Measurements from ENCODE around the gene ZNF24. TPM values are rescaled to one million over a fixed set of nuclear protein-coding genes. Genes with fewer than 3 reads are reported as not detected.
A peak's percentile ranks its signal among the peaks of the same experiment; 100 is the strongest.

The ZNF24 gene
- total and polyA plus RNA-seq, 4 donors = 14.3 to 67.9 (median 31.7) TPM

DNA sequence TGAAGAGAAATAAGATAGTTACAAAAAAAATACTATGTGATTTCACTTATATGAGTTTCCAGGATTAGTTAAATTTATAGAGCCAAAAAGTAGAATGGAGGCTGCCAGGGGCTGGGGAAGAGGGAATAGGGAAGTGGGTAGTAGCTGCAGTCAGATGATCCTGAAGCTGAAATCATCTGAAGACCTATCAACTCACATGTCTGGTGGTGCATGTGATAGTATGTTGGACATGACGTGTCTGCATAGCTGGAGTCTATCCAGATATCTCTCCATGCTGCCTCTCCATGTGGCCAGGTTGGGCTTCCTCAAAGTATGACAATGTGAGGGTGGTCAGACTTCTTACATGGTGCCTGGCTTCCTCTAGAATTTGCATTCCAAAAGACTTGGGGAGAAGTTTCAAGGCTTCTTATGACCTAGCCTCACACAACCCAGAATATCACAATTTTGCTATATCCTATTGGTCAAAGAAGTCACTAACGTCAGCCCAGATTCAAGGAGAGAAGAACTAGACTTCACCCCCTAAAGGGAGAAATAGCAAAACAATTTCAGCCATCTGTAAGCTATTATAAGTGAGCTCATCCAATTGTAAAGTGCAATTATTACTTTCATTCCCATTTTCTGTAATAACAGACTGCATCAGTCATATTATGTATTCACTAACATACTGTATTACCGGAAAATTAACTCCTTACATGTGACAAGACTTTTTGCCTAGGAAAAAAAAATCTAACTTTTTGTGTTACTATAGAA is 46.9 kb upstream of the ZNF24 start:
- DNase-seq (no peak), ATAC-seq (ENCODE audit: insufficient read depth, low FRiP score) (no peak)
- peaks cover 0 to 12% (median 0%) of the 10 kb centered on the region in 3 donors for H3K27me3 ChIP-seq (ENCODE audit: control insufficient read depth in 3 of 3, insufficient read depth in 3 of 3, low read length in 2 of 3)
- H3K4me1 ChIP-seq (ENCODE audit: control insufficient read depth in 5 of 5, insufficient read depth in 5 of 5, low read length in 5 of 5) = no peaks in the 10 kb centered on the region
- TF ChIP-seq, protein P1, sequence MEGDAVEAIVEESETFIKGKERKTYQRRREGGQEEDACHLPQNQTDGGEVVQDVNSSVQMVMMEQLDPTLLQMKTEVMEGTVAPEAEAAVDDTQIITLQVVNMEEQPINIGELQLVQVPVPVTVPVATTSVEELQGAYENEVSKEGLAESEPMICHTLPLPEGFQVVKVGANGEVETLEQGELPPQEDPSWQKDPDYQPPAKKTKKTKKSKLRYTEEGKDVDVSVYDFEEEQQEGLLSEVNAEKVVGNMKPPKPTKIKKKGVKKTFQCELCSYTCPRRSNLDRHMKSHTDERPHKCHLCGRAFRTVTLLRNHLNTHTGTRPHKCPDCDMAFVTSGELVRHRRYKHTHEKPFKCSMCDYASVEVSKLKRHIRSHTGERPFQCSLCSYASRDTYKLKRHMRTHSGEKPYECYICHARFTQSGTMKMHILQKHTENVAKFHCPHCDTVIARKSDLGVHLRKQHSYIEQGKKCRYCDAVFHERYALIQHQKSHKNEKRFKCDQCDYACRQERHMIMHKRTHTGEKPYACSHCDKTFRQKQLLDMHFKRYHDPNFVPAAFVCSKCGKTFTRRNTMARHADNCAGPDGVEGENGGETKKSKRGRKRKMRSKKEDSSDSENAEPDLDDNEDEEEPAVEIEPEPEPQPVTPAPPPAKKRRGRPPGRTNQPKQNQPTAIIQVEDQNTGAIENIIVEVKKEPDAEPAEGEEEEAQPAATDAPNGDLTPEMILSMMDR (IDR thresholded peaks at IDR 0.05; ENCODE audit: control extremely low read depth, extremely low read depth) = no peak
- H3K36me3 ChIP-seq (ENCODE audit: control insufficient read depth in 4 of 4, insufficient read depth in 4 of 4, low read length in 4 of 4) = no peaks in the 10 kb centered on the region
- no peak overlapping the region for H3K9ac ChIP-seq (ENCODE audit: insufficient read depth in 1 of 2, low read length in 2 of 2)
- WGBS, 2 donors = 59 to 72% methylated on average over 3 of the region's 3 CpGs
- no peak overlapping the region for H3K4me3 ChIP-seq
- no peak overlapping the region for H3K27ac ChIP-seq (ENCODE audit: low read depth in 1 of 2, low read length in 1 of 2)
- H3K9me3 ChIP-seq (ENCODE audit: control insufficient read depth in 4 of 4, insufficient read depth in 3 of 4, low read length in 3 of 4) = no peaks in the 10 kb centered on the region

DNA sequence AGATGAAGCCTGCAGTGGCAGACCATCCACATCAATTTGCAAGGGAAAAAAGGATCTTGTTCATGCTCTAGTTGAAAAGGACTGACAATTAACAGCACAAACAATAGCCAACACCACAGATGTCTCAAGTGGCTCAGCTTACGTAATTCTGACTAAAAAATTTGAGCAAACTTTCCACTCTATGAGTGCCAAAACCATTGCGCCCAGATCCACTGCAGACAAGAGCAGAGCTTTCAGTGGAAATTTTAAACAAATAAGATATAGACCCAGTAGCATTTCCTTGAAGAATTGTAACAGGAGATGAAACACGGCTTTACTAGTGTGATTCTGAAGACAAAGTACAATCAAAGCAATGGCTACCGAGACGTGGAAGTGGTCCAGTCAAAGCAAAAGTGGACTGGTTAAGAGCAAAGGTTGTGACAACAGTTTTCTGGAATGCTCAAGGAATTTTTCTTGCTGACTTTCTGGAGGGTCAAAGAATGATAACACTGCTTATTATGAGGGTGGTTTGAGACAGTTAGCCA is 44.9 kb upstream of the ZNF24 start:
- no peak overlapping the region for H3K4me3 ChIP-seq
- no peak overlapping the region for H3K27ac ChIP-seq (ENCODE audit: low read depth in 1 of 2, low read length in 1 of 2)
- WGBS, 2 donors = 39 to 61% methylated on average over 5 of the region's 5 CpGs
- H3K9me3 ChIP-seq (ENCODE audit: control insufficient read depth in 4 of 4, insufficient read depth in 3 of 4, low read length in 3 of 4) = no peaks in the 10 kb centered on the region
- H3K36me3 ChIP-seq (ENCODE audit: control insufficient read depth in 4 of 4, insufficient read depth in 4 of 4, low read length in 4 of 4) = no peaks in the 10 kb centered on the region
- no peaks in the 10 kb centered on the region for H3K4me1 ChIP-seq (ENCODE audit: control insufficient read depth in 5 of 5, insufficient read depth in 5 of 5, low read length in 5 of 5)
- no peak for ATAC-seq (ENCODE audit: insufficient read depth, low FRiP score)
- H3K27me3 ChIP-seq (ENCODE audit: control insufficient read depth in 3 of 3, insufficient read depth in 3 of 3, low read length in 2 of 3) = peaks cover 0 to 12% (median 0%) of the 10 kb centered on the region in 3 donors
- TF ChIP-seq, protein P1 (IDR thresholded peaks at IDR 0.05; ENCODE audit: control extremely low read depth, extremely low read depth) = no peak
- DNase-seq = peak in 1 of 3 donors; percentile 22
- no peak overlapping the region for H3K9ac ChIP-seq (ENCODE audit: insufficient read depth in 1 of 2, low read length in 2 of 2)

DNA sequence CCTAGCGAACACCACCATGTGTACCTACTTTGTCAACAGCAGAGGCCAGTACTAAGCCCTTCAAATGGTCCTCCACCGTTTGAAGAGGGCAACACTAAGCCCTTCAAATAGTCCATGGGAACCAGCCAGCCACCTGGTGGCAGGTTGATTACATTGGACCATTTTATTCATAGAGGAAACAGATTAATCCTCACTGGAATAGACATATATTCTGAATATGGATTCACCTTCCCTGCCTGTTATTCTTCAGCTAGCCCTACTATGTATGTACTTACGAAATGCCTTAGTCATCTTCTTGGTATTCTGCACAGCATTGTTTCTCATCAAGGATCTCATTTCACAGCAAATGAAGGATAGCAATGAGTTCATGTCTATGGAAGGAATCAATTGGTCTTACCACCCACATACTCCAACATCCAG is 42.9 kb upstream of the ZNF24 start:
- H3K9me3 ChIP-seq (ENCODE audit: control insufficient read depth in 4 of 4, insufficient read depth in 3 of 4, low read length in 3 of 4) = no peaks in the 10 kb centered on the region
- TF ChIP-seq, protein P1 (IDR thresholded peaks at IDR 0.05; ENCODE audit: control extremely low read depth, extremely low read depth) = no peak
- H3K4me1 ChIP-seq (ENCODE audit: control insufficient read depth in 5 of 5, insufficient read depth in 5 of 5, low read length in 5 of 5) = no peaks in the 10 kb centered on the region
- no peak overlapping the region for H3K4me3 ChIP-seq
- no peak overlapping the region for H3K27ac ChIP-seq (ENCODE audit: low read depth in 1 of 2, low read length in 1 of 2)
- ATAC-seq (ENCODE audit: insufficient read depth, low FRiP score) (no peak), DNase-seq (no peak)
- H3K27me3 ChIP-seq (ENCODE audit: control insufficient read depth in 3 of 3, insufficient read depth in 3 of 3, low read length in 2 of 3) = peaks cover 0 to 12% (median 0%) of the 10 kb centered on the region in 3 donors
- no peak overlapping the region for H3K9ac ChIP-seq (ENCODE audit: insufficient read depth in 1 of 2, low read length in 2 of 2)
- 55 to 56% methylated on average over 3 of the region's 3 CpGs for WGBS, 2 donors
- no peaks in the 10 kb centered on the region for H3K36me3 ChIP-seq (ENCODE audit: control insufficient read depth in 4 of 4, insufficient read depth in 4 of 4, low read length in 4 of 4)

Measured in lung (tissue), 12 donors.